Gastrocnemius medialis (tissue), 4 donors: Measurements from ENCODE around the gene CWC27. TPM values are rescaled to one million over a fixed set of nuclear protein-coding genes. Genes with fewer than 3 reads are reported as not detected.
A peak's percentile ranks its signal among the peaks of the same experiment; 100 is the strongest.

Experiments used
- ATAC-seq, 2 donors: fragments of 150-250 bp; one replicate each; pipeline ENCODE4 v1.9.1; 2016
- DNase-seq, 2 donors: peaks; one replicate each; pipeline ENCODE4 v3.0.0-alpha.2; 2019
- H3K27ac ChIP-seq, 4 donors: fragments of 200-600 bp; sonication (generic); 1 replicate in 1 of 4; 2 replicates in 3 of 4; pipeline ENCODE4 v1.5.1; 2016 to 2018; ENCODE audit warnings: mild to moderate bottlenecking in 2 of 4, moderate library complexity in 1 of 4
- H3K27me3 ChIP-seq, 3 donors: fragments of 200-600 bp; sonication (generic) in 2 of 3; 1 replicate in 1 of 3; 2 replicates in 2 of 3; pipeline versions ENCODE4 v1.5.1 to v1.6.0; 2016 to 2019; ENCODE audit warnings: mild to moderate bottlenecking in 1 of 3, moderate library complexity in 1 of 3
- H3K36me3 ChIP-seq, 2 donors: fragments of 200-600 bp; sonication (generic) in 1 of 2; one replicate each; pipeline ENCODE4 v1.5.1; 2017 to 2018
- H3K4me1 ChIP-seq, 2 donors: fragments of 200-600 bp; sonication (generic) in 1 of 2; one replicate each; pipeline ENCODE4 v1.5.1; 2016 to 2017; ENCODE audit warnings: mild to moderate bottlenecking in 2 of 2
- H3K4me3 ChIP-seq, 4 donors: fragments of 200-600 bp; sonication (generic) in 3 of 4; 1 replicate in 1 of 4; 2 replicates in 3 of 4; pipeline ENCODE4 v1.5.1; 2016 to 2019; ENCODE audit warnings: mild to moderate bottlenecking in 2 of 4
- H3K9me3 ChIP-seq, 3 donors: fragments of 200-600 bp; sonication (generic) in 2 of 3; 1 replicate in 1 of 3; 2 replicates in 2 of 3; pipeline ENCODE4 v1.5.1; 2016 to 2019
- POLR2A ChIP-seq, 2 donors: fragments of 450-650 bp; IDR thresholded peaks; one replicate each; pipeline ENCODE4 v1.6.1; 2017; ENCODE audit warnings: antibody characterized with exemption in 2 of 2, mild to moderate bottlenecking in 2 of 2, moderate library complexity in 2 of 2
- in situ Hi-C, 4 donors: fragments of 200-750 bp; cut with MboI; loops; one replicate each; pipeline versions ENCODE4 v1.15.0 to v1.8.0; 2017; ENCODE audit warnings: low sequenced_read_pairs in 4 of 4
- intact Hi-C: fragments of 100-400 bp; cut with DNase I; formaldehyde crosslinking; loops from one replicate; pipeline ENCODE4 v1.15.1; 2023; ENCODE audit warnings: low total_unique reads
- total RNA-seq, 4 donors: library from RNA; depleted of rRNA; stranded (reverse); fragments of >200 nt; gene quantifications; one replicate each; pipeline versions ENCODE4 v1.1.0 to v1.2.3, GENCODE V29; 2016
- TF ChIP-seq, protein P1 (sequence below), 5 experiments: fragments of 450-650 bp in 3 of 5; fragments of 200-600 bp in 2 of 5; sonication (generic) in 2 of 5; IDR thresholded peaks in 4 of 5; conservative IDR thresholded peaks in 1 of 5; 1 replicate in 4 of 5; 2 replicates in 1 of 5; pipeline ENCODE4 v1.5.1; 2016 to 2019; ENCODE audit warnings: antibody characterized with exemption in 5 of 5, mild to moderate bottlenecking in 3 of 5, moderate library complexity in 3 of 5

Gene CWC27
- total RNA-seq, 4 donors from 2014 or later = 8.4 to 10.7 (median 8.6) TPM

GRCh38 chr5:65034813-65035209 is 266.1 kb downstream of the CWC27 start:
- intact Hi-C loops = loop anchor here (1.0 to 5.0 kb wide), 3 partner anchors 27 to 447 kb away; partner anchors contain the start of gene ADAMTS6
- Histone ChIP-seq H3K4me1 (peaks cover 6 to 10% of the 10 kb centered on the region in 2 donors), H3K9me3 (no peaks in the 10 kb centered on the region), H3K27ac (peak overlapping the region; percentile 78 to 87 (median 86)), H3K4me3 (peak overlapping the region; percentile 71 to 84 (median 78)), H3K36me3 (no peaks in the 10 kb centered on the region), H3K27me3 (no peaks in the 10 kb centered on the region)
- DNase-seq (no peak), ATAC-seq (no peak)
- TF ChIP-seq, protein P1, sequence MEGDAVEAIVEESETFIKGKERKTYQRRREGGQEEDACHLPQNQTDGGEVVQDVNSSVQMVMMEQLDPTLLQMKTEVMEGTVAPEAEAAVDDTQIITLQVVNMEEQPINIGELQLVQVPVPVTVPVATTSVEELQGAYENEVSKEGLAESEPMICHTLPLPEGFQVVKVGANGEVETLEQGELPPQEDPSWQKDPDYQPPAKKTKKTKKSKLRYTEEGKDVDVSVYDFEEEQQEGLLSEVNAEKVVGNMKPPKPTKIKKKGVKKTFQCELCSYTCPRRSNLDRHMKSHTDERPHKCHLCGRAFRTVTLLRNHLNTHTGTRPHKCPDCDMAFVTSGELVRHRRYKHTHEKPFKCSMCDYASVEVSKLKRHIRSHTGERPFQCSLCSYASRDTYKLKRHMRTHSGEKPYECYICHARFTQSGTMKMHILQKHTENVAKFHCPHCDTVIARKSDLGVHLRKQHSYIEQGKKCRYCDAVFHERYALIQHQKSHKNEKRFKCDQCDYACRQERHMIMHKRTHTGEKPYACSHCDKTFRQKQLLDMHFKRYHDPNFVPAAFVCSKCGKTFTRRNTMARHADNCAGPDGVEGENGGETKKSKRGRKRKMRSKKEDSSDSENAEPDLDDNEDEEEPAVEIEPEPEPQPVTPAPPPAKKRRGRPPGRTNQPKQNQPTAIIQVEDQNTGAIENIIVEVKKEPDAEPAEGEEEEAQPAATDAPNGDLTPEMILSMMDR (IDR thresholded peaks at IDR 0.05 in 4 of 5, conservative IDR thresholded peaks at IDR 0.05 in 1 of 5) = no peak
- no peak for TF ChIP-seq POLR2A (IDR thresholded peaks at IDR 0.05)
- in situ Hi-C loops = loop anchor here in 1 of 4 donors (25.0 kb wide), 1 partner anchor 223 kb away; no protein-coding TSS in a partner anchor

DNA sequence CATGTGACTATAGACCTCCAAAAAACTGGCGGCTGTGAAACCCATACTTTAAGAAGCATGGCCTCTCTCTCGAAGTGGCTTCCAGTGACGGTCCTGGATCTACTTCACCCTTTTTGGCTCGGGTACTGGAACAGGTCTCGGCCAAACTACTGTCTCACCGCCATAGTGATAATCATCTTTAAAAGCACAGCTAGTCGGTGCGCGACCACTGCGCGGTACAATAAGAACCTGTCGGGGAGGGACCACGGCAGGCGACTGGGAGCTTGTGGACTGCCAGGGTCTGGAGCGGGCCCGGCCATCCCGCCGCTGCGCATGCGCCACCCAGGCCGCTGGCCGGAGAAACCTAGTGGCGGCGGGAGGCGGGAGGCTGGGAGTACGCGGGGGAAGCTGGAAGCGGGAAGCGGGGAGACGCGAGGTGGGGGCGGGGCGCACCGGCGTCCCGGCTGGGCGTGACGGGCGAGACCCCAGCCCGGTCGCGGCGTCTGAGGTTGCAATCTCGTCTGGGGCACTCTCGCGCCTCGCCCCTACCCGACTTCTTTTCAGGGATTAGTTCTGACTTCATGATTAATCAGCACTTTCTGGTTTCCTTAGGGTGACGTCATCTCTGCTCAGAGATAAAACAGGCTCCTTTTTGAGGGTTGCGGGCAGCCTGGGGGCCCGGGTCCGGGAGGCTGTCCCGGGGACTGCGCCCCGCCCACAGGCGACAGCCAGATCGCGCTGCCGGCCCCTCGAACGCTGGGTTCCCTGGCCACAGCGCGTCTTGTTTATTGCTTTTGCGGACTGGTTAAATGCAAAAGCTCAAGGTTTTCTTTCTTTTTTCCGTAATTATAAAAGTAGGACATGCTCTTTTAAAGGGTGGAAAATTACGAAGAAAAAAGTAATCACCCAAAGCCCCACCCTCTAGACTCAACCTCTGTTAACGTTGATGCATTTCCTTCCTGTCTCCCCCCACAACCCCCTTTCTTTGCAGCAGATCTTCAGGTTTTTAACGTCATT is 266.8 kb downstream of the CWC27 start:
- Histone ChIP-seq H3K4me1 (peaks cover 6 to 10% of the 10 kb centered on the region in 2 donors), H3K4me3 (peak overlapping the region; percentile 71 to 84 (median 78)), H3K27ac (peak overlapping the region; percentile 78 to 87 (median 86)), H3K36me3 (no peaks in the 10 kb centered on the region), H3K9me3 (no peaks in the 10 kb centered on the region), H3K27me3 (no peaks in the 10 kb centered on the region)
- DNase-seq (peak; percentile 71 to 83), ATAC-seq (peak; percentile 90 to 91)
- intact Hi-C loops (loop anchor here (1.0 to 5.0 kb wide), 3 partner anchors 27 to 447 kb away; partner anchors contain the start of gene ADAMTS6), in situ Hi-C loops (loop anchor here in 1 of 4 donors (25.0 kb wide), 1 partner anchor 223 kb away; no protein-coding TSS in a partner anchor)
- TF ChIP-seq POLR2A (IDR thresholded peaks at IDR 0.05) = peak; percentile 27 to 40
- TF ChIP-seq, protein P1 (IDR thresholded peaks at IDR 0.05 in 4 of 5, conservative IDR thresholded peaks at IDR 0.05 in 1 of 5) = peak in 2 of 5 experiments; percentile 28 to 29

- no peak for TF ChIP-seq POLR2A (IDR thresholded peaks at IDR 0.05)
- TF ChIP-seq, protein P1 (IDR thresholded peaks at IDR 0.05 in 4 of 5, conservative IDR thresholded peaks at IDR 0.05 in 1 of 5) = no peak
- Histone ChIP-seq H3K36me3 (no peaks in the 10 kb centered on the region), H3K27me3 (no peaks in the 10 kb centered on the region), H3K4me1 (peaks cover 6 to 10% of the 10 kb centered on the region in 2 donors), H3K27ac (peak overlapping the region; percentile 19 to 87 (median 66)), H3K4me3 (no peak overlapping the region), H3K9me3 (no peaks in the 10 kb centered on the region)
- DNase-seq (no peak), ATAC-seq (no peak)
- in situ Hi-C loops (loop anchor here in 1 of 4 donors (25.0 kb wide), 1 partner anchor 226 kb away; no protein-coding TSS in a partner anchor), intact Hi-C loops (loop anchor here (5.0 kb wide), 1 partner anchor 444 kb away; the partner anchor contains the start of gene ADAMTS6)
Observed at GRCh38 chr5:65037831-65038815, 269.4 kb downstream of the CWC27 start.
